OCI-LY1 (cell line): ENCODE results near the gene DRD4.

ENCODE experiments used
- CTCF ChIP-seq: fragments of 200-600 bp; sonication (generic), shearing (Covaris generic); IDR thresholded peaks from 2 replicates; pipeline ENCODE4 v1.5.1; 2017; ENCODE audit warnings: mild to moderate bottlenecking, antibody characterized with exemption, low read length, moderate library complexity, mixed read lengths
- EZH2 ChIP-seq: fragments of 200-600 bp; sonication (generic), shearing (Covaris generic); IDR thresholded peaks from 2 replicates; pipeline ENCODE4 v1.8.0; 2017; ENCODE audit warnings: borderline replicate concordance, mixed run types, mild to moderate bottlenecking, antibody characterized with exemption, low read length, moderate library complexity, mixed read lengths

- TF ChIP-seq CTCF (no peak), EZH2 (no peak)
These were observed 43.9 kb downstream of the DRD4 start for GRCh38 chr11:680970-681369.
